HepG2 (cell line): ENCODE results near the gene MRPL20. TPM values are rescaled to one million over a fixed set of nuclear protein-coding genes. Genes with fewer than 3 reads are reported as not detected.
A peak's percentile ranks its signal among the peaks of the same experiment; 100 is the strongest.

Experiments
- AGO2 ChIP-seq: fragments of 200-400 bp; formaldehyde crosslinking; optimal IDR thresholded peaks from 2 replicates; pipeline ENCODE3; 2017; ENCODE audit warnings: mild to moderate bottlenecking, low read depth, low read length, moderate library complexity
- ATRX ChIP-seq: sonication (generic); formaldehyde crosslinking; IDR thresholded peaks from 2 replicates; pipeline ENCODE4 v1.4.0; 2020; ENCODE audit warnings: missing genetic modification reagents, borderline replicate concordance
- KAT8 ChIP-seq: IDR thresholded peaks from 2 replicates; pipeline ENCODE4 v1.6.1; 2016; ENCODE audit warnings: missing genetic modification reagents, missing compliant biosample characterization
- MATR3 ChIP-seq: sonication (generic); formaldehyde crosslinking; IDR thresholded peaks from 2 replicates; pipeline ENCODE4 v1.4.0; 2020; ENCODE audit warnings: missing genetic modification reagents
- MIER2 ChIP-seq: IDR thresholded peaks from 2 replicates; pipeline ENCODE4 v1.6.1; 2016; ENCODE audit warnings: missing biosample characterization, missing genetic modification reagents
- MTF1 ChIP-seq: sonication (generic); formaldehyde crosslinking; IDR thresholded peaks from 2 replicates; pipeline ENCODE4 v1.5.0; 2020; ENCODE audit warnings: missing genetic modification reagents
- NAIF1 ChIP-seq: sonication (generic); formaldehyde crosslinking; IDR thresholded peaks from 2 replicates; pipeline ENCODE4 v1.5.0; 2020; ENCODE audit warnings: mild to moderate bottlenecking, missing genetic modification reagents, borderline replicate concordance
- PHF8 ChIP-seq: sonication (generic); formaldehyde crosslinking; IDR thresholded peaks from 2 replicates; pipeline ENCODE4 v1.5.0; 2020; ENCODE audit warnings: missing genetic modification reagents
- POLR2G ChIP-seq: fragments of 200-400 bp; formaldehyde crosslinking; IDR thresholded peaks from 2 replicates; pipeline ENCODE4 v1.6.1; 2018; ENCODE audit warnings: mild to moderate bottlenecking, low read depth, low read length, moderate library complexity
- TCF12 ChIP-seq, 2 experiments: fragments of 450-650 bp in 1 of 2; sonication (generic) in 1 of 2; formaldehyde crosslinking in 1 of 2; IDR thresholded peaks; 2 replicates each; pipeline versions ENCODE4 v1.6.1 to v1.8.0; 2017 to 2022; ENCODE audit warnings: antibody characterized with exemption in 1 of 2, mild to moderate bottlenecking in 1 of 2, missing genetic modification reagents in 1 of 2, moderate library complexity in 1 of 2
- ZFAT ChIP-seq: sonication (generic); formaldehyde crosslinking; conservative IDR thresholded peaks from 2 replicates; pipeline ENCODE4 v1.8.1; 2023; ENCODE audit warnings: missing genetic modification reagents, inconsistent platforms
- ZNF33A ChIP-seq: sonication (generic); formaldehyde crosslinking; IDR thresholded peaks from 2 replicates; pipeline ENCODE4 v1.5.1; 2020; ENCODE audit warnings: missing genetic modification reagents, mild to moderate bottlenecking, moderate library complexity, borderline replicate concordance
- ZNF468 ChIP-seq: sonication (generic); formaldehyde crosslinking; IDR thresholded peaks from 2 replicates; pipeline ENCODE4 v1.8.0; 2022; ENCODE audit warnings: mild to moderate bottlenecking, moderate library complexity, missing genetic modification reagents
- ZNF570 ChIP-seq: sonication (generic); formaldehyde crosslinking; IDR thresholded peaks from 2 replicates; pipeline ENCODE4 v1.4.0; 2020; ENCODE audit warnings: mild to moderate bottlenecking, missing genetic modification reagents, borderline replicate concordance
- ZNF607 ChIP-seq: sonication (generic); formaldehyde crosslinking; IDR thresholded peaks from 2 replicates; pipeline ENCODE4 v1.5.1; 2020; ENCODE audit warnings: missing genetic modification reagents, mild to moderate bottlenecking, borderline replicate concordance
- polyA plus RNA-seq, 8 experiments: library from polyadenylated mRNA; depleted of rRNA in 3 of 8; stranded (reverse) in 7 of 8; unstranded in 1 of 8; fragments of >200 nt; fragmentation: Illumina TruSeq in 4 of 8; extraction: Trizol in 4 of 8; gene quantifications; 2 replicates each; pipeline versions ENCODE4 v1.2.1 to v1.2.3, GENCODE V29; 2011 to 2016; ENCODE audit warnings: low read depth in 4 of 8, missing spikeins in 1 of 8, mixed read lengths in 1 of 8; ENCODE audit not compliant: insufficient read depth in 1 of 8
- total RNA-seq, 5 experiments: library from RNA; depleted of rRNA; stranded (reverse); fragments of >200 nt; fragmentation: Illumina TruSeq; extraction: Trizol; gene quantifications; 2 replicates each; pipeline ENCODE4 v1.2.3, GENCODE V29; 2016; ENCODE audit warnings: low read depth in 1 of 5
- TF ChIP-seq, protein P1 (sequence below): conservative IDR thresholded peaks from 2 replicates; pipeline ENCODE4 v1.6.1; 2018; ENCODE audit warnings: missing genetic modification reagents
- TF ChIP-seq, protein P2 (sequence below): IDR thresholded peaks from 2 replicates; pipeline ENCODE4 v1.6.1; 2016; ENCODE audit warnings: mild to moderate bottlenecking, missing biosample characterization, missing genetic modification reagents
- TF ChIP-seq, protein P3 (sequence below): sonication (generic); formaldehyde crosslinking; IDR thresholded peaks from 2 replicates; pipeline ENCODE4 v1.4.0; 2020; ENCODE audit warnings: missing genetic modification reagents, borderline replicate concordance

The MRPL20 gene
- total and polyA plus RNA-seq, 2 of the 13 experiments (the other 11 are each of a cell fraction or from before 2014, with no cell fraction given), result 59.2 to 127 TPM

DNA sequence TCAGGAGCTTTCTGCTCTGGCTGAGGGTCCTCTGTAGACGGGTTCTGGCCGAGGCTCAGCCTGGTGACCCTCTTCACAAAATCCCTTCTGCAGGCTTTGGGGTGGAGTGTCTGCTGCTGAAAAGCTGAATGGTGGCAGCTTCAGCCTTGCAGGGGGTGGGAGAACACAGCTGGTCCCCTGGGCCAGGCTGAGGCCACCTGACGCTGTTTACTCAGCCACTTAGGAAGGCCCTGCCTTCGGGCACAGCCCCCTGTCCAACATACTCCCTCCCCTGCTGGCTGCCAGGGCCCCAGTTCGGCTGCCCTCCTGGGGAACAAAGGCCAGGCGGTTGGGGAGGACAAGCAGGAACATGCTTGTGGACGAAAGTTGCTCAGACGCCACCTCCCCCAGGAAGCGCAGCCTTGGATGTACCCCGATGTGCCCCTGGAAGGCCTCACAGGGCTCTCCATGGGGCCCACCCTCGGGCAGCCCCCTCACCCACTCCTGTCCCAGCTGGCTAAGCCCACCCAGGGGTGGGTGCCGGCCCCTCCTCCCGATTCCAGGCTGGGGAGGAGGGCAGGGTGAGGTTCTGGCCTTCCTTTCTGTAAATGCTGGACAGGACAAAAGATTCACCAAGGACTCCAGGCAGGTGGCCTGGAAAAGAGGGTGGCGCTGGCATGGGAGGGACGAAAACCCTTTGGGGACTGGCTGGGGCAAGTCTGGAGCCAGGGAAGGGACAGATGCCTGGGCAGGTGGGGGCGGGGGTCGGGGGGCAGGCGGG lies 14.2 kb upstream of the MRPL20 start, which contains the start of gene ANKRD65 (continued):
- TF ChIP-seq ATRX, result no peak
- no peak for TF ChIP-seq TCF12 (IDR thresholded peaks at IDR 0.05)
- TF ChIP-seq TCF12 (CRISPR knock-in tag; IDR thresholded peaks at IDR 0.05), result no peak
- no peak for TF ChIP-seq ZNF570 (CRISPR knock-in tag)
- TF ChIP-seq, protein P1, sequence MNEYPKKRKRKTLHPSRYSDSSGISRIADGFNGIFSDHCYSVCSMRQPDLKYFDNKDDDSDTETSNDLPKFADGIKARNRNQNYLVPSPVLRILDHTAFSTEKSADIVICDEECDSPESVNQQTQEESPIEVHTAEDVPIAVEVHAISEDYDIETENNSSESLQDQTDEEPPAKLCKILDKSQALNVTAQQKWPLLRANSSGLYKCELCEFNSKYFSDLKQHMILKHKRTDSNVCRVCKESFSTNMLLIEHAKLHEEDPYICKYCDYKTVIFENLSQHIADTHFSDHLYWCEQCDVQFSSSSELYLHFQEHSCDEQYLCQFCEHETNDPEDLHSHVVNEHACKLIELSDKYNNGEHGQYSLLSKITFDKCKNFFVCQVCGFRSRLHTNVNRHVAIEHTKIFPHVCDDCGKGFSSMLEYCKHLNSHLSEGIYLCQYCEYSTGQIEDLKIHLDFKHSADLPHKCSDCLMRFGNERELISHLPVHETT (CRISPR knock-in tag), result no peak
- TF ChIP-seq POLR2G, result peak; percentile 91
- TF ChIP-seq MATR3 (CRISPR knock-in tag), result no peak
- TF ChIP-seq ZFAT (CRISPR knock-in tag), result no peak
- TF ChIP-seq KAT8, result peak; percentile 62; the same call in 1 of the 2 replicates
- TF ChIP-seq, protein P2, sequence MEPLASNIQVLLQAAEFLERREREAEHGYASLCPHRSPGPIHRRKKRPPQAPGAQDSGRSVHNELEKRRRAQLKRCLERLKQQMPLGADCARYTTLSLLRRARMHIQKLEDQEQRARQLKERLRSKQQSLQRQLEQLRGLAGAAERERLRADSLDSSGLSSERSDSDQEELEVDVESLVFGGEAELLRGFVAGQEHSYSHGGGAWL (CRISPR knock-in tag), result no peak
- TF ChIP-seq AGO2, result peak; percentile 78
- TF ChIP-seq MIER2 (CRISPR knock-in tag), result no peak
- TF ChIP-seq, protein P3, sequence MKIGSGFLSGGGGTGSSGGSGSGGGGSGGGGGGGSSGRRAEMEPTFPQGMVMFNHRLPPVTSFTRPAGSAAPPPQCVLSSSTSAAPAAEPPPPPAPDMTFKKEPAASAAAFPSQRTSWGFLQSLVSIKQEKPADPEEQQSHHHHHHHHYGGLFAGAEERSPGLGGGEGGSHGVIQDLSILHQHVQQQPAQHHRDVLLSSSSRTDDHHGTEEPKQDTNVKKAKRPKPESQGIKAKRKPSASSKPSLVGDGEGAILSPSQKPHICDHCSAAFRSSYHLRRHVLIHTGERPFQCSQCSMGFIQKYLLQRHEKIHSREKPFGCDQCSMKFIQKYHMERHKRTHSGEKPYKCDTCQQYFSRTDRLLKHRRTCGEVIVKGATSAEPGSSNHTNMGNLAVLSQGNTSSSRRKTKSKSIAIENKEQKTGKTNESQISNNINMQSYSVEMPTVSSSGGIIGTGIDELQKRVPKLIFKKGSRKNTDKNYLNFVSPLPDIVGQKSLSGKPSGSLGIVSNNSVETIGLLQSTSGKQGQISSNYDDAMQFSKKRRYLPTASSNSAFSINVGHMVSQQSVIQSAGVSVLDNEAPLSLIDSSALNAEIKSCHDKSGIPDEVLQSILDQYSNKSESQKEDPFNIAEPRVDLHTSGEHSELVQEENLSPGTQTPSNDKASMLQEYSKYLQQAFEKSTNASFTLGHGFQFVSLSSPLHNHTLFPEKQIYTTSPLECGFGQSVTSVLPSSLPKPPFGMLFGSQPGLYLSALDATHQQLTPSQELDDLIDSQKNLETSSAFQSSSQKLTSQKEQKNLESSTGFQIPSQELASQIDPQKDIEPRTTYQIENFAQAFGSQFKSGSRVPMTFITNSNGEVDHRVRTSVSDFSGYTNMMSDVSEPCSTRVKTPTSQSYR (CRISPR knock-in tag), result no peak
- TF ChIP-seq ZNF468 (CRISPR knock-in tag), result no peak
- TF ChIP-seq ZNF607 (CRISPR knock-in tag), result no peak
- peak; percentile 68; the same call in 1 of the 2 replicates for TF ChIP-seq PHF8 (CRISPR knock-in tag)
- no peak for TF ChIP-seq ZNF33A (CRISPR knock-in tag)
- no peak for TF ChIP-seq NAIF1 (CRISPR knock-in tag)
- no peak for TF ChIP-seq MTF1 (CRISPR knock-in tag)
